ENCODE results near the gene CCN5. TPM values are rescaled to one million over a fixed set of nuclear protein-coding genes. Genes with fewer than 3 reads are reported as not detected.

The CCN5 gene
- total RNA-seq, 1 experiment from 2014 or later: 0.26 TPM

DNA sequence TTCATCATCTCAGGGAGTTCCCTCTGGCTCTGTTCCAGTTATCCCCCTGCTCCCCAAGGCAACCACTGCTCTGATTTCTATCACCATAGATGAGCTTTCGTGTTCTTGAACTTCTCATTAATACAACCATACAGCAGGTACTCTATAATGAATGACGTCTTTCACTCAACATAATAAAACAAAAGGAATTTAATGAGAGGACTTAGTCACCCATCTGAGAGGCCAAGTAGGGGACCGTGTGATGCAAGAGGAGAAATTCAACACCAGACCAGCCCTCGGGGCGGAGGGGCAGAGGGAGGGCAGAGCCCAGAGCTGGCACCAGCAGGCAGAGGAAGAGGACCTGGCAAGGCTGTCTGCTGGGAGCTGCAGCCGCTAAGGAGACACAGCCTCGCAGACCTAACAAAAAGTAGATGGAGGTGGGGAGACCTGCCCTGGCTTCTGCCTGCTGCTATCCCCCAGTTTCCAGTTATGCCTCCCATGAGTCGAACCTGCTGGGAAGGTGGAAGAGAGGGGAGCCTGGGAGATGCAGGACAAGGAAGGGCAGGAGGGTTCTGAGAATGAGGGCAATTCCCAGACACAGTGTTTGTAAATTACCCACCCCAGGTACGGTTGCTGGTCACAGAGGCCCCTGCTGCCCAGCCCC is 13.8 kb downstream of the CCN5 start:
- CTCF ChIA-PET: interaction anchor here (0.8 kb wide), 1 partner anchor 33 kb away, joined by 3 read pairs; no protein-coding TSS in a partner anchor
- peaks cover 47% of the 10 kb centered on the region for H3K4me1 ChIP-seq (ENCODE audit: insufficient read depth, low read length)
- H4K20me1 ChIP-seq (ENCODE audit: low read length): no peaks in the 10 kb centered on the region
- peak overlapping the region; percentile 81 for H3K27ac ChIP-seq (ENCODE audit: low read length)
- no peaks in the 10 kb centered on the region for H3F3A ChIP-seq (ENCODE audit: low read length, unreplicated experiment)
- H3K4me3 ChIP-seq (ENCODE audit: low read length): peak overlapping the region; percentile 36; the same call in 1 of the 2 replicates
- TF ChIP-seq EZH2 (IDR thresholded peaks at IDR 0.05; ENCODE audit: low read length, unreplicated experiment): no peak
- TF ChIP-seq EZH2phosphoT487 (IDR thresholded peaks at IDR 0.05; ENCODE audit: borderline replicate concordance, low read length): no peak
- TF ChIP-seq, protein P1, sequence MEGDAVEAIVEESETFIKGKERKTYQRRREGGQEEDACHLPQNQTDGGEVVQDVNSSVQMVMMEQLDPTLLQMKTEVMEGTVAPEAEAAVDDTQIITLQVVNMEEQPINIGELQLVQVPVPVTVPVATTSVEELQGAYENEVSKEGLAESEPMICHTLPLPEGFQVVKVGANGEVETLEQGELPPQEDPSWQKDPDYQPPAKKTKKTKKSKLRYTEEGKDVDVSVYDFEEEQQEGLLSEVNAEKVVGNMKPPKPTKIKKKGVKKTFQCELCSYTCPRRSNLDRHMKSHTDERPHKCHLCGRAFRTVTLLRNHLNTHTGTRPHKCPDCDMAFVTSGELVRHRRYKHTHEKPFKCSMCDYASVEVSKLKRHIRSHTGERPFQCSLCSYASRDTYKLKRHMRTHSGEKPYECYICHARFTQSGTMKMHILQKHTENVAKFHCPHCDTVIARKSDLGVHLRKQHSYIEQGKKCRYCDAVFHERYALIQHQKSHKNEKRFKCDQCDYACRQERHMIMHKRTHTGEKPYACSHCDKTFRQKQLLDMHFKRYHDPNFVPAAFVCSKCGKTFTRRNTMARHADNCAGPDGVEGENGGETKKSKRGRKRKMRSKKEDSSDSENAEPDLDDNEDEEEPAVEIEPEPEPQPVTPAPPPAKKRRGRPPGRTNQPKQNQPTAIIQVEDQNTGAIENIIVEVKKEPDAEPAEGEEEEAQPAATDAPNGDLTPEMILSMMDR (conservative IDR thresholded peaks at IDR 0.05; ENCODE audit: low read depth, low read length): no peak
- H3K9ac ChIP-seq (ENCODE audit: low read length): peak overlapping the region; percentile 57
- no peaks in the 10 kb centered on the region for H3K27me3 ChIP-seq (ENCODE audit: low read length)
- BruUV-seq (replicated peaks): no TSS peak
- ATAC-seq (peak; percentile 90), DNase-seq (peak; percentile 99)
- no peak overlapping the region for H2AFZ ChIP-seq (ENCODE audit: low read length)
- no peaks in the 10 kb centered on the region for H3K79me2 ChIP-seq (ENCODE audit: low read length)
- H3K9me2 ChIP-seq (replicated peaks; ENCODE audit: low read length): no peaks in the 10 kb centered on the region
- no peaks in the 10 kb centered on the region for H3K36me3 ChIP-seq (ENCODE audit: low read depth, low read length)
- no peaks in the 10 kb centered on the region for H3K9me3 ChIP-seq (ENCODE audit: low read length)
- H3K4me2 ChIP-seq (ENCODE audit: low read length): peak overlapping the region; percentile 75
- intact Hi-C loops (cut with micrococcal nuclease): loop anchor here (2.0 kb wide), 1 partner anchor 14 kb away; the partner anchor contains the start of gene CCN5
- POLR2A ChIA-PET (ENCODE audit: unreplicated experiment): interaction anchor here (0.6 to 1.0 kb wide), 3 partner anchors 10 to 1793 kb away, joined by 3 read pairs; partner anchors contain the start of gene CCN5

DNA sequence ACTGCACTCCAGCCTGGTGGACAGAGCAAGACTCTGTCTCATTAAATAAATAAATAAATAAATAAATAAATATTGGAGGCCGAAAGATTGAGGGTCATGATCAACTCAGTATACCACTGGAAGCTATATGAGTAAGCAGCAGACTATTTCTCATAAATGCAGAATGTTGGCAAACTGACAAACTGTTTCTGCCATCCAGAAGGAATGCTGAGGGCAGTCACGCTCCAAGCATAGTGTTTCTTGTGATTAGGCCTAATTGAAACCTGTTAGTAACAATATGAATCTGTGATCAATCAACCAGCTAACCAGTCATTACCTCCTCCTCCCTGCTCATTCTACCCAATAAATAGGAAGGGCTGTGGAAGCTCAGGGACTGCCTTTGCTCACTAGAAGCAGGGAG is 15.3 kb downstream of the CCN5 start:
- Histone ChIP-seq H3K36me3 (ENCODE audit: low read depth, low read length) (no peaks in the 10 kb centered on the region), H2AFZ (ENCODE audit: low read length) (no peak overlapping the region), H3K27ac (ENCODE audit: low read length) (peak overlapping the region; percentile 75), H4K20me1 (ENCODE audit: low read length) (no peaks in the 10 kb centered on the region), H3K9ac (ENCODE audit: low read length) (peak overlapping the region; percentile 48; the same call in 1 of the 2 replicates), H3K4me2 (ENCODE audit: low read length) (peak overlapping the region; percentile 6; the same call in 1 of the 2 replicates), H3K79me2 (ENCODE audit: low read length) (no peaks in the 10 kb centered on the region), H3K9me3 (ENCODE audit: low read length) (no peaks in the 10 kb centered on the region), H3K4me1 (ENCODE audit: insufficient read depth, low read length) (peaks cover 47% of the 10 kb centered on the region), H3K27me3 (ENCODE audit: low read length) (no peaks in the 10 kb centered on the region), H3K9me2 (replicated peaks; ENCODE audit: low read length) (no peaks in the 10 kb centered on the region), H3F3A (ENCODE audit: low read length, unreplicated experiment) (no peaks in the 10 kb centered on the region), H3K4me3 (ENCODE audit: low read length) (no peak overlapping the region)
- ATAC-seq: peak; percentile 43
- peak; percentile 100 for DNase-seq
- no peak for TF ChIP-seq EZH2phosphoT487 (IDR thresholded peaks at IDR 0.05; ENCODE audit: borderline replicate concordance, low read length)
- TF ChIP-seq, protein P1 (conservative IDR thresholded peaks at IDR 0.05; ENCODE audit: low read depth, low read length): no peak
- TF ChIP-seq EZH2 (IDR thresholded peaks at IDR 0.05; ENCODE audit: low read length, unreplicated experiment): no peak
- ChIA-PET CTCF (interaction anchor here (1.0 kb wide), 1 partner anchor 46 kb away, joined by 4 read pairs; no protein-coding TSS in a partner anchor), POLR2A (ENCODE audit: unreplicated experiment) (no interaction called here)
- BruUV-seq (replicated peaks): no TSS peak
- intact Hi-C loops (cut with micrococcal nuclease): loop anchor here (1.0 to 5.0 kb wide), 3 partner anchors 37 to 518 kb away; partner anchors contain the start of gene OSER1

GRCh38 chr20:44731657-44732056 is 16.5 kb downstream of the CCN5 start:
- H3K9ac ChIP-seq (ENCODE audit: low read length): no peak overlapping the region
- H3K36me3 ChIP-seq (ENCODE audit: low read depth, low read length): no peaks in the 10 kb centered on the region
- no TSS peak for BruUV-seq (replicated peaks)
- DNase-seq: no peak
- no peaks in the 10 kb centered on the region for H3K9me3 ChIP-seq (ENCODE audit: low read length)
- no peak overlapping the region for H3K4me2 ChIP-seq (ENCODE audit: low read length)
- no peaks in the 10 kb centered on the region for H4K20me1 ChIP-seq (ENCODE audit: low read length)
- no peaks in the 10 kb centered on the region for H3K27me3 ChIP-seq (ENCODE audit: low read length)
- no peak overlapping the region for H2AFZ ChIP-seq (ENCODE audit: low read length)
- ChIA-PET POLR2A (ENCODE audit: unreplicated experiment) (no interaction called here), CTCF (interaction anchor here (0.6 to 1.9 kb wide), 2 partner anchors 47 to 1141 kb away, joined by 6 to 16 read pairs; no protein-coding TSS in a partner anchor)
- H3K4me3 ChIP-seq (ENCODE audit: low read length): no peak overlapping the region
- intact Hi-C loops (cut with micrococcal nuclease): loop anchor here (5.0 kb wide), 2 partner anchors 344 to 519 kb away; partner anchors contain the start of gene OSER1
- no peaks in the 10 kb centered on the region for H3F3A ChIP-seq (ENCODE audit: low read length, unreplicated experiment)
- peaks cover 47% of the 10 kb centered on the region for H3K4me1 ChIP-seq (ENCODE audit: insufficient read depth, low read length)
- H3K9me2 ChIP-seq (replicated peaks; ENCODE audit: low read length): no peaks in the 10 kb centered on the region
- H3K79me2 ChIP-seq (ENCODE audit: low read length): no peaks in the 10 kb centered on the region
- ATAC-seq: no peak
- TF ChIP-seq, protein P1 (conservative IDR thresholded peaks at IDR 0.05; ENCODE audit: low read depth, low read length): no peak
- no peak for TF ChIP-seq EZH2phosphoT487 (IDR thresholded peaks at IDR 0.05; ENCODE audit: borderline replicate concordance, low read length)
- TF ChIP-seq EZH2 (IDR thresholded peaks at IDR 0.05; ENCODE audit: low read length, unreplicated experiment): no peak
- no peak overlapping the region for H3K27ac ChIP-seq (ENCODE audit: low read length)
